Measurements from ENCODE around the gene UBA7. TPM values are rescaled to one million over a fixed set of nuclear protein-coding genes. Genes with fewer than 3 reads are reported as not detected.
"Not testable (repeated sequence)": the region's sequence is repeated elsewhere in the genome, so short reads cannot be mapped to it uniquely, and the experiment has no call there.

Gene UBA7
- total and polyA plus RNA-seq, 2 of the 8 experiments (the other 6 are each of a cell fraction or from before 2014, with no cell fraction given): 0.34 to 0.65 TPM

DNA sequence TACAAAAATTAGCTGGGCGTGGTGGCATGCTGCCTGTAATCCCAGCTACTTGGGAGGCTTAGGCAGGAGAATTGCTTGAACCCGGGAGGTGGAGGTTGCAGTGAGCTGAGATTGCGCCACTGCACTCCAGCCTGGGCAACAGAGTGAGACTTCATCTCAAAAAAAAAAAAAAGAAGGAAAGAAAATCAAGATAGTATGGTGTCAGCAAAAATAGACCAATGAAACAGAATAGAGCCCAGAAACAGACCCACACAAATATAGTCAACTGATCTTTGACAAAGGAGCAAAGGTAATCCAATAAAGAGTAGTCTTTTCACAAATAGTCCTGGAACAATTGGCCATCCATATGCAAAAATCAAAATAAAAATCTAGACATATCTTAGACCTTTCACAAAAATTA, 9.4 kb upstream of the UBA7 start:
- H3K23me2 ChIP-seq (ENCODE audit: low read depth, low read length); H2BK15ac ChIP-seq (ENCODE audit: low read length); H3K4ac ChIP-seq (replicated peaks; ENCODE audit: insufficient read length, low read depth, low read length); H2BK20ac ChIP-seq (ENCODE audit: low read length); H3K27me3 ChIP-seq (replicated peaks in 1 of 4; ENCODE audit: control insufficient read depth in 3 of 4, extremely low read depth in 1 of 4, insufficient read depth in 3 of 4, low read length in 3 of 4); H2BK120ac ChIP-seq (replicated peaks; ENCODE audit: low read depth, low read length); H4K91ac ChIP-seq (replicated peaks; ENCODE audit: insufficient read length, low read length); H3K9ac ChIP-seq (replicated peaks in 1 of 4; ENCODE audit: extremely low read depth in 1 of 4, low read depth in 3 of 4, low read length in 3 of 4); H3K4me1 ChIP-seq (replicated peaks in 1 of 4; ENCODE audit: control insufficient read depth in 3 of 4, insufficient read depth in 4 of 4, low read length in 3 of 4); H3K36me3 ChIP-seq (ENCODE audit: control insufficient read depth in 2 of 4, insufficient read depth in 4 of 4, low read length in 3 of 4); H3K79me2 ChIP-seq (ENCODE audit: control insufficient read depth in 1 of 2, insufficient read depth in 2 of 2, low read length in 2 of 2); H2AK5ac ChIP-seq (ENCODE audit: low read depth, low read length); H3K4me3 ChIP-seq (ENCODE audit: extremely low read depth in 1 of 4, insufficient read depth in 2 of 4, low read depth in 3 of 4, low read length in 4 of 4); H3K18ac ChIP-seq (ENCODE audit: extremely low read depth, low read length); H3K4me2 ChIP-seq (ENCODE audit: insufficient read depth in 1 of 2, low read depth in 2 of 2, low read length in 2 of 2); H4K8ac ChIP-seq (ENCODE audit: extremely low read depth, insufficient read depth, low read length); H2BK5ac ChIP-seq (ENCODE audit: low read depth, low read length); H3K56ac ChIP-seq (replicated peaks; ENCODE audit: insufficient read length, low read depth, low read length); DNase-seq (ENCODE audit: low read depth in 1 of 2, low spot score in 2 of 2); H3K23ac ChIP-seq (ENCODE audit: insufficient read length); H4K5ac ChIP-seq (ENCODE audit: insufficient read length, low read depth, low read length); FAIRE-seq; H4K20me1 ChIP-seq (replicated peaks in 1 of 2; ENCODE audit: control insufficient read depth in 1 of 2, insufficient read depth in 2 of 2, low read length in 2 of 2); H3K9me3 ChIP-seq (ENCODE audit: insufficient read depth in 2 of 2, low read depth in 1 of 2, low read length in 1 of 2); H2AFZ ChIP-seq (ENCODE audit: low read length); H3K27ac ChIP-seq (ENCODE audit: low read depth, low read length); H3K79me1 ChIP-seq (ENCODE audit: low read depth, low read length); H3K14ac ChIP-seq (ENCODE audit: insufficient read length); H2BK12ac ChIP-seq (ENCODE audit: low read depth, low read length): not testable (repeated sequence)
- CTCF ChIA-PET (ENCODE audit: partially characterized antibody): interaction anchor here (0.8 to 1.2 kb wide), 5 partner anchors 14 to 56 kb away, joined by 3 to 5 read pairs (median 3); no protein-coding TSS in a partner anchor
- POLR2A ChIA-PET (ENCODE audit: partially characterized antibody): interaction anchor here (1.0 to 1.4 kb wide), 3 partner anchors 18 to 45 kb away, joined by 4 to 5 read pairs (median 4); no protein-coding TSS in a partner anchor
- WGBS, 2 experiments (ENCODE audit: extremely low coverage in 1 of 2, insufficient coverage in 1 of 2, insufficient read length in 1 of 2, insufficient replicate concordance in 2 of 2, low coverage in 1 of 2, low lambda C conversion rate in 2 of 2, missing lambda C conversion rate in 1 of 2): 80% methylated on average over 1 of the region's 3 CpGs; no CpG with 5 or more reads in 1 of the 2 experiments
